GM11168 (cell line): ENCODE results near the gene GGA1.
"Not testable (repeated sequence)": the region's sequence is repeated elsewhere in the genome, so short reads cannot be mapped to it uniquely, and the experiment has no call there.

Experiments used
- in situ Hi-C: fragments of 300-500 bp; cut with MboI; formaldehyde crosslinking; loops from one replicate; pipeline ENCODE4 v1.12.0; 2022; ENCODE audit warnings: low sequenced_read_pairs; ENCODE audit not compliant: unreplicated experiment

The GGA1 gene

DNA sequence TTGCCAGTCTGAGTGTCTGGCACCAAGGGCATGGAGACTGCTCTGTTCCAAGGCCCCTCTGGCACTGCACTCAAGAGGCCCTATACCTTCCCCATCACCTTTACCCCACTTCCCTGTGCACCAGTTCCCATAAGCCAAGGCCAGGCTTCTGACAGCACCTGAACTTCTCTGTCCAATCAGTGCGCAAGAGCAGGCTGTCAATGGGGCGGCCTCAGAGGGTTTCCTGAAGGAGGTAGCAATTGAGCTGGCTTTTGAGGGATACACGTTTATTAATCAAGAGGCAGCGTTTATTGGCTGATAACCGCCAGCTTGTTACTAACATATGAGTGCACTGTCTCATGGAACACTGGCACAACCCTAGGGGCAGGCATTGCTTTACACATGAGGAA lies 32.9 kb downstream of the GGA1 start:
- in situ Hi-C loops = no loop called here

DNA sequence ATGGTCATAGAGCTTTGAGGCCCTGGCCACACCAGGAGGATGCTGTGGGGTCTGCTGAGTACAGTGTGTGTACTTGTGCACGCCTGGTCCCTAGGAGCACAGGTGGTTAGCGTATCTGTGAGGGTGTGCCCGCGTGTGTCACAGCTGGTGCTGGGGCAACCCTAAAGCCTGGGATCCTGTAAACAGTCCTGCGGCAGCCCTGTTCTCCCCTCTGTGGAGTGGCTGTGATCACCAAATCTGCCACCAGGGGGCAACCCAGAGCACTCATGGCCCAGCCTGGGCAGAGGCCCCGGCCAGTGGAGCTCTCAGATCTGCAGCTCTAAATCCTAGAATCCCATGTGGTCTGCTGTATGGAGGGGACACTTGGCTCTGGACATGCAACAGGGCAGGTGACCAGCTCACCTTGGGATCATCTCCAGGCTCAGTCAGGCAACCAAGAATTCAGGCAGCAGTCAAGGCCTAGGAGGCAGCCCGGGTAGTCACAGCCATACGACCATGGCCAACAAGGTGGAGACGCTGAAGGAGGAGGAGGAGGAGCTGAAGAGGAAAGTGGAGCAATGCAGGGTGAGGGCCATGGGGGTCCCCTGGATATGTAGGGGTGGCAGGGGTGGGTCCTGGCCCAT lies 34.7 kb downstream of the GGA1 start:
- in situ Hi-C loops = no loop called here

DNA sequence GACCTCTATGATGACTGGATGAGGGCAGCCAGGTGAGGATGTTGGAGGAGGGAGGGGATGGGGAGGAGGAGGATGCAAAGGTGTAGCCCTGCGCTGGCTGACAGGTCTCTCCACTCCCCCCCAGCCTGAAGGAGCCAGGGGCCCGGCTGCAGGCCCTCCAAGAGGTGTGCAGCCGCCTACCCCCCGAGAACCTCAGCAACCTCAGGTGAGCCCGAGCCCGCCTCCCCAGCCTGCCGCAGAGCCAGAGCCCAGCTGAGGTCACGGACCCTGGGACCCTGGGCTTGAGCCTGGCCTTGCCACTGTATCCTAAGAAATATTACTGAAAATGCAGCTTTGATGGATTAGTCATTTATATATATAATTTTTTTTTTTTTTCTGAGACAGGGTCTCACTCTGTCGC lies 38.7 kb downstream of the GGA1 start:
- in situ Hi-C loops = no loop called here

- in situ Hi-C loops = no loop called here
Measured at GRCh38 chr22:37647928-37648327, 39.3 kb downstream of the GGA1 start.

- in situ Hi-C loops = no loop called here
Measured at GRCh38 chr22:37650463-37651136, 42.0 kb downstream of the GGA1 start.

- in situ Hi-C loops = no loop called here
Measured at GRCh38 chr22:37654563-37655251, 46.1 kb downstream of the GGA1 start.

DNA sequence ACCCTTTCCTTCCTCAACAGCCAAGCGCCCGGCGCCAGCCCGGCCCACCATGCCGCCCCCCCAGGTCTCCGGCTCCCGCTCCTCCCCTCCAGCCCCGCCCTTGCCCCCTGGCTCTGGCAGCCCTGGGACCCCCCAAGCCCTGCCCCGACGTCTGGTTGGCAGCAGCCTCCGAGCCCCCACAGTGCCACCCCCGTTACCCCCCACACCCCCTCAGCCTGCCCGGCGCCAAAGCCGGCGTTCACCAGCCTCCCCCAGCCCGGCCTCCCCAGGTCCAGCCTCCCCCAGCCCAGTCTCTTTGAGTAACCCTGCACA lies 46.6 kb downstream of the GGA1 start:
- in situ Hi-C loops = no loop called here

- in situ Hi-C loops = not testable (repeated sequence)
Measured at GRCh38 chr22:37656583-37656982, 47.9 kb downstream of the GGA1 start.

DNA sequence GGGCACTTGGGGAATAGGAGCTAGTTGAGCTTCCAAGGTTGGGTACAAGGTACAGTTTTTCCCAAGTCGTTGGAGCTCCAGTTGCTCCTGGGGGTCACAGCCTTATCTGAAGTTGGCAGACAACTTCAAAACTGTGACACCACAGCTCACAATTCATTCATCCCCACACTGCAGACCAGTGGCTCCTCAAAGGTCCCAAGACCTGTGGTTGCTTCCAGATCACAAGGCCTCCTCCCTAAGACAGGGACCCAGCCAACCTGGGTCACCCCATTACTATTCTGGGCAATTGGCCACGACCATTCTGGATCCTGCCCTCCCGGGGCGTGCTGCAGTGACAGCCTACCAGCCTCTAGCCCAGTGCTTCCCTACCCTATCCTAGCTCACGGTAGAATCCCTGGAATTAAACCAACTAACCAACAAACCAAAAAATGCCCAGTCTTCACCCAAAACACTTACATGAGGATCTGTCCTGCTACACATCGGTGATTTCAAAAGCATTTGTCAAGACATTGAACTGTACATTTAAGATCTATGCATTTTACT lies 49.0 kb downstream of the GGA1 start:
- in situ Hi-C loops = no loop called here

DNA sequence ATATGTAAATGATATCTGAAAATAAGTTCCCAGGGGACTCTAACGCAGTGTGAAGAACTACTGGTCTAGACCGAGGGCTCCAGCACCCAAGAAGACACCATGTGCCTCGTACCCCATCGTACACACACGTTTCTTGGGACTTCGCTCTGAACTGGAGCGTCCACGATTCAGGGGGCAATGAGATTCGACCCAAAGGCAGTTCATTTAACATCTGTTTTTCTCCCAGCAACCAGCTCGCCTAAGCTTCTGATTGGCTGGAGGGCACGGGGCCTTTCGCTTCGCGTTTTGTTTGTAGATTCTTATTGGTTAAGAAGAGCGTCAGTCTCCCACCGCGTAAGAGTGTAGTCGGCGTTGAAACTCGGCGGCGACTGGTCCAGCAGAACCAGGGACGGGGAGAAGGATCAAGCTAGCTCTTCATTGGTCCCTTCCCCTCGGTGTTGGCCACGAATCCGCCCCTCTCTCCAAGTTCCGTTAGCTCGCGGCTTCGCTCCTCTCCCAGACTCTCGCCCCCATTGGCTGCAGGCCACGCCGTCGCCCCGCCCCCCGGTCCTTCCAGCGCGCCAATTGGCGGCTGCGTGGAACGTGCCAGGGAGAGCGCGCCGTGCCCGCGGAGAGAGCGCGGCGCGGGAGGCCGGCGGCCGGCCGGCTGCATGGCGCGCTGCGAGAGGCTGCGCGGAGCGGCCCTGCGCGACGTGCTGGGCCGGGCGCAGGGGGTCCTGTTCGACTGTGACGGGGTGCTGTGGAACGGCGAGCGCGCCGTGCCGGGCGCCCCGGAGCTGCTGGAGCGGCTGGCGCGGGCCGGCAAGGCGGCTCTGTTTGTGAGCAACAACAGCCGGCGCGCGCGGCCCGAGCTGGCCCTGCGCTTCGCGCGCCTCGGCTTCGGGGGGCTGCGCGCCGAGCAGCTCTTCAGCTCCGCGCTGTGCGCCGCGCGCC lies 49.8 kb downstream of the GGA1 start, which contains the start of gene PDXP:
Gene PDXP, plus strand, starts transcription at position 591 of the 933 bp plus-strand sequence. Its CDS starts 60 bp downstream, at position 651.
- in situ Hi-C loops = no loop called here

DNA sequence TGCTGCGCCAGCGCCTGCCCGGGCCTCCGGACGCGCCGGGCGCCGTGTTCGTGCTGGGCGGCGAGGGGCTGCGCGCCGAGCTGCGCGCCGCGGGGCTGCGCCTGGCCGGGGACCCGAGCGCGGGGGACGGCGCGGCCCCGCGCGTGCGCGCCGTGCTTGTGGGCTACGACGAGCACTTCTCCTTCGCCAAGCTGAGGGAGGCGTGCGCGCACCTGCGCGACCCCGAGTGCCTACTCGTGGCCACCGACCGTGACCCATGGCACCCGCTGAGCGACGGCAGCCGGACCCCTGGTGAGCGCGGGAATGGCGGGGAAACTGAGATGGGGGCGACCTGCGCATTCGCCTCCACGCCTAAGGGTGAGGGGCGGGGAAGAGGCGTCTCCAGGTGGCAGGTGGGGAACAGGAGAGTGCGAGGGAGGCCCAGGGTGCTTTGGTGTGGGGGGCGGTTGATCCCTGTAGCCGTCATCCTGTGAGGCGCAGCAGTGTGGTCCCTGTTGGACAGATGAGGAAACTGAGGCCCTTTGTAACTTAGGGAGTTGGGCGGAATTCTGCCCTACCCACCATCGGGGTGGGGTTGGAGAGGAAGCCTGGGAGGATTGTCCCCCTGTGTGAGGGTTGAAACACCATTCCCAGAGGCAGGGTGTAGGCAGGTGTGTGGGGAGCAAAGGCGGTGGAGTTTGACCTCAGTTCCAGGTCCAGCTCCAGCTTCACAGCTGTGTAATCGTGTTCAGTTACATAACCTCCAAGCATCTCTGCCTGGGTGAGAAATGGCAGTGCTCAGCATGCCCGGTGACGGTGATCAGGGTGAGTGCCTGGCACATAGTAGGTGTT lies 50.6 kb downstream of the GGA1 start:
- in situ Hi-C loops = no loop called here

- in situ Hi-C loops = no loop called here
Measured at GRCh38 chr22:37659897-37660708, 51.5 kb downstream of the GGA1 start.

GRCh38 chr22:37660709-37661045 lies 52.0 kb downstream of the GGA1 start:
- in situ Hi-C loops = no loop called here

DNA sequence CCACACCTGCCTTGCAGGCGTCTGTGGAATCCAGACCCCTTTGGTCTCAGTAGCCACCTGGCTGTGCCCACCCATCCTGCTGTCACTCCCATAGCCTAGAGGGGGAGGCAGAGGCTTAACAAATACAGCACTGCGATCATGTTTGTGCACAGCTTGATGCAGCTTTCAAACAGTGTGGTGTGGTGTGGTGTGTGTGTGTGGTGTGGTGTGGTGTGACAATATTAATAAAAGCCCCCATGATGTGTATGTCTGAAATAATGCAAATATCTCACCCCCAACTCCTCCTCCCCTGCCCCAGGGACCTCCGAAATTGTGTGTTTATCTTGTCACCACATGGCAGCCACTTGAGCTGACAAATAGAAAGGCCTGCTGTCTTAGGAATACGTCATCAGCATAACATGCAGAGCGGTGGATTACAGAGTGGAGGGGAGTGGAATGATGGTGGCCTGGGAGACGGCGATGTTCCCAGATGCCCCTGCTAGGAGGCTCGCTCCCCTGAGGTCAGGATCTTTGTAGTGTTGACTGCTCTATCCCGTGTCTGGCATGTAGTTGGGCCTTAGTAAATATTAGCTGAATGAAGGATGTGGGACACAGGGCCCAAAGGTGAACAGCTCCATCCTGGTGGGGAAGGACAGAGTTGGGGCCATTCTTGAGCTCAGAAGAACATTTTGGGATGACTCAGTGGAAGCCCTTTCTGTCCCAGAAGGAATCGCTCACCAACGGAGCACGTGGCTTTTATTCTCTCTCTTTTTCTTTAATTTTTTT lies 52.7 kb downstream of the GGA1 start:
- in situ Hi-C loops = no loop called here

- in situ Hi-C loops = no loop called here
Measured at GRCh38 chr22:37662039-37662438, 53.4 kb downstream of the GGA1 start.

GRCh38 chr22:37663521-37664140 lies 55.0 kb downstream of the GGA1 start:
- in situ Hi-C loops = no loop called here

DNA sequence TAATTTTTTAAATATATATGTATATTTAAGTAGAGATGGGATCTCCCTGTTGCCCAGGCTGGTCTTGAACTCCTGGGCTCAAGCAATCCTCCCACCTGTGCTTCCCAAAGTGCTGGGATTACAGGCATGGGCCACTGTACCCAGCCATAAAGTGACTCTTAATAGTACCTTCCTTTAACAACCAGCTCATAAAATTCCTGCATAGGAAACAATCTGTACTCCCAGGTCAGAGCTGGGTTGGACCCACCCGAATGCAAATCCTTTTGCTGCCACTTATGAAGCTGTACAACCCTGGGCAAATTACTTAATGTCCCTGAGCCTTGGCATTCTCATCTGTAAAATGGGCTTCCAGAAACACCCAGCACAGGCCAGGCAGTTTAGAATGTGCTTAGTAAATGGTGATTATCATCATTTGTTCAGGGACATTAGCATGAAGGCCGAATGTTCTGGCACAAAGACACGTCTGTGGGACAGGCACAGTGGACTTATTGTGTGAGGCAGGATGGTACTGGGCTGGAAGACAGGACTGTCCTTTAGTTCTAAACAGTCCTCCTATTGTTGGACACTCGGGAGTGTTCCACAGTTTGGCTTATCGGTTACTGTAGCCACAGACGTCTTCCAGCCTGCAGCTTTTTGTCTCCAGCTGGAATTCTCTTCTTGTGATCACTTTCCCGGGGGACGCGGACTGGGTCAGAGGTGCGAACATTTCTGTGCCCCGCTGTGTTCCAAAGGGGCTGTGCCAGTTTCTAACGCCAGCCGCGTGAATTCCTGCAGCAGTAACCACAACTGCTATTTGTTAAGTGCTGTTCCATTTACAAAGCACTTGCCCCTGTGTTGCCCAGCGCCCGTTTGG lies 55.8 kb downstream of the GGA1 start:
- in situ Hi-C loops = no loop called here
